Fibroblast of skin of left quadriceps (primary cell): ENCODE measurements around the gene GNPAT.

ENCODE experiments used
- DNase-seq, 2 experiments: peaks; one replicate each; pipeline ENCODE4 v3.0.0-alpha.2; 2013; ENCODE audit warnings: low read depth in 2 of 2

GNPAT gene

DNA sequence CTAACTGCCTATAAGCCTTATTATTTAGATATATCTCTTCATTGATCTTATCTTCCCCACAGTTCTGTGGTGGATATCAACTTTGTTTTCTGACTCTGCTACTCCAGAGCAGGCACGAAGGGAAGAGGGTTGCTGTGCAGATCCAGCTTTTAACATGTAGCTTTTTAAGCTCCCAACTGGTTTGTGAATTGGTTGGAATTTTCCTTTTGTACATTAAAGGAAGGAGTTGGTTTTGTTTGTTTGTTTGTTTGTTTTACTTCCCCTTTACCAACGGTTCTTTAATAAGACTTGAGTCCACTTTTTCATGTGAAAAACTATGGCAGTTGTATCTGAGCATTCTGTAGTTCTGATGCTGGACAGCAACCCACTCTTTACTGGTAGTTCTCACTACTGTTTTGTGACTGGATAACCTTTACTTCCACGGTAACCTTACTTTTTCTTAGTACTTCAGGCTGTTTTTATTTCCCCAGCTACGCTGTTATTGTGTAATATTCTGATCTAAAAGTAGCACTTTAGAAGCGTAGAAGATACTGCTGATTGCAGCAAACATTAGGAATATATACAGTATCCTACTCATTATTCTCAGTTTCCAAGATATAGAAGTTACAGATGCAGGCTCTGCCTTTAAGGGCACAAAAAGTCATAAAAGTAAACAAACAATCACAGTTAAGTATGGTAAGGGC lies 1.6 kb downstream of the GNPAT start:
- DNase-seq: no peak

DNA sequence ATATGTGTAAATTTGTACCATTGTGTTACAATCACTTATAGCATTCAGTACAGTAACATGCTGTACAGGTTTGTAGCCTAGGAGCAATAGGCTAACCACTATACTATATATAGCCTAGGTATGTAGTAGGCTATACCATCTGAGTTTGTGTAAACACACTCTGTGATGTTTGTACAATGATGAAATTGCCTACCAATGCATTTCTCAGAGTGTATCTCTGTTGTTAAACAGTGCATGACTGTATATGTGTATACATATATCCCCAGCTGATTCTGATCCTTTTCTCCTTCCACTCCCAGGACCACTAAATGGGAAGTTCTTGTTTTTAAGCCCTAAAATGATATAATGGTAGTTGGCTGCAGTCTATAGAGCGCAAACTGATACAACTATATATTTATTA lies 7.8 kb downstream of the GNPAT start:
- no peak for DNase-seq

DNA sequence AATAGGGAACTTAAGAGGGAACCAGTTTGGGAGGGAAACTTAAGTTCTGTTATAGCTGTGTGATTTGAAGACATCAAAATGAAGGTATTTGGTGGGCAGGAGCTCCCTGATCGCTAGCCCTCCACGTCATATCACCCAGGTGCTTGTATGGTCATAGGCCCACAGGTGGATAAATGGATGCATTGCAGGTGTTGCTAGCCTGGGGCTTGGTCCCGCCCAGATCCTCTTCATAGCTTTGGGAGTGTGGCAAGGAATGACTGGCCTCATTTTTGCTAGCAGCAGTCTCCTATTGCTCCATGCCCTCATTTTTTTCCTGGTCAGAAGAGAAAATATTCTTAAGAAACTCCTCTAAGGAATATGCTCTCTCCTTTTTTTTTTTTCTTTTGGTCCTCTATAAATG lies 11.3 kb downstream of the GNPAT start:
- no peak for DNase-seq

DNA sequence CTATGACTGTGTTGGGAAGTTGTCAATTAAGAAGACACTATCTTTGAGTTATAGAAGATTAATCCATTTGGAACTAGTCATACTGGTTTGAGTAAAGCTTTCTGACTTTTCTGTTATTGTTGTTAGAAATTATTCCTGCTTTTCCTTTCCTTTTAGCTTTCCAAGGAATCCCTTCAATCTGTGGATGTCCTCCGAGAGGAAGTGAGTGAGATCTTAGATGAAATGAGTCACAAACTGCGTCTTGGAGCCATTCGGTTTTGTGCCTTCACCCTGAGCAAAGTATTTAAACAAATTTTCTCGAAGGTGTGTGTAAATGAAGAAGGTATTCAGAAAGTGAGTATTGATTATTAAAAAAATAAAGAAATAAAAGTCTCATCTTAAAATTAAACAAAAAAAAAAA lies 19.3 kb downstream of the GNPAT start:
- no peak for DNase-seq

DNA sequence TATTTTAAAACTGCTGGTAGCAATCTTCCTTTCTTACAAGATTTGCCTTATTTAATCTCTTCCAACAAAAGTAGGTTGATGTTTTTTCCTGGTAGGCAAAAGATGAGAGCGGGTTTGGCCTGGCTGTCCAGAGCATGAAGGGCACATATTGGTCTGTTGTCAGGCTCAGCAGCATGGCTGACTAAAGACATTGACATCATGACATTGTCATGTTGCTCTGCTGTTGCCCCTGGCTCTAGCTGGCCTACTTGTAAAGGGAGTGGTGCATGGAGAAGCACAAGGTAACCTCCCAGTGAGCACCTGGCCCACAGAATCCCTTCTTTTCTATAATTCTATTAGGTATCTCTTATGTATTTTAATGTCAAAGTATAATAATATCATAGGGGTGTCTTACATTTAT lies 23.6 kb downstream of the GNPAT start:
- DNase-seq: no peak

DNA sequence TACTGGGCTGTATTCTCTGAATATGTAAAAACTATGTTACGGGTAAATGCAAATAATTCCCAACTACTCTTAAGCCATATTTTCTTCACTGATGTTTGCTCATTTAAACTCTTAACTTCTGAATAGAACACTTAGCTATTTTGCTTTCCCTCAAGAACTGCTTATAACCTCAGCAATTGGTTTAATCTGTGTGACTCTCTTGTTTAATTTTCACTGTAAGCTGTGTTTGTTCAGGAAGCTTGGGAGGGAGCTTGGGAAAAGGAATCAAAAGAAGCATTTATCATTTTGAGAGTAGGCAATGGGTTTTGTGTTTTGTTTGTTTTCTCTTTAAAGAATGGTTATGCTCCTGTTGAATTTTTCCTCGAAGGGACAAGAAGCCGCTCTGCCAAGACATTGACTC lies 24.4 kb downstream of the GNPAT start:
- DNase-seq: no peak

DNA sequence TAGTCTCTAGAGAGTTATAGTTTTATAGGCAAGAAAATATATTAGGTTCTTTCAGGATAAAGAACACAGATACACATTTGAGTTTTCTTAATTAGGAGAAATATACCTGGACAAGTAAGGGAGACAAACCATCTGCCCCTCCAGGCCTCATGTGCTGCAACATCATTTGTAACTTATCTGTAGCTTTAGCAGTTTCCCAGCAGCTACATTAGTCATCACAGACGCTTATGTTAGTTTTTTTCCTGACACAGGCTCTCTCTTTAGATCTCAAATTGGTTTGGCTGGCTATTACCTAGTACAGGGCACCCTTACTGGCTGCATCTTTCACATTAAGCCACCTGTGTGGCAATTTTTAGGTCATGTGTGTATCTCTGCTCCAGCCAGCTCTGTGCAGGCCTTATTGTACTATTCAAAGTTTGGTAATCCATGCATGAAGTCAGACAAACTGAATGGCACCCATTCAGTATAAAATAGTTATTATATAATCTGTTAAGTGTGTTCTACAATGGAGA lies 25.9 kb downstream of the GNPAT start:
- DNase-seq: no peak

DNA sequence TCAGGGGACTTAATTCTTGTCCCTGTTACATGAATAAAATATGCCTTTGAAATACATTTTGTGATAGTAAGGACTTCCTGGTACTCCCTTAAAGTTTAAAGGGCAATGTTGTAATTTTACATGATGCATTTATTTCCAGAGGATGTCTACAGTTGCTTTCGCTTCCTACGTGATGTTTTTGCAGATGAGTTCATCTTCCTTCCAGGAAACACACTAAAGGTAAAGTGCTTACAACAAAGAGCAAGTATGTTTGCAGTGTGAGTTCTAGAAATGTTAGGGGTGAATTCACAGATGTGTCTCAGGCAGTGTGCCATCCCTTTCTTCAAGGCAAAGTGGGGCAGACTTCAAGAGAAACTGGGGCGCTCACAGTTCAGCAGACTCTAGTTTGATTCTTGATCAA lies 31.2 kb downstream of the GNPAT start:
- DNase-seq: no peak

DNA sequence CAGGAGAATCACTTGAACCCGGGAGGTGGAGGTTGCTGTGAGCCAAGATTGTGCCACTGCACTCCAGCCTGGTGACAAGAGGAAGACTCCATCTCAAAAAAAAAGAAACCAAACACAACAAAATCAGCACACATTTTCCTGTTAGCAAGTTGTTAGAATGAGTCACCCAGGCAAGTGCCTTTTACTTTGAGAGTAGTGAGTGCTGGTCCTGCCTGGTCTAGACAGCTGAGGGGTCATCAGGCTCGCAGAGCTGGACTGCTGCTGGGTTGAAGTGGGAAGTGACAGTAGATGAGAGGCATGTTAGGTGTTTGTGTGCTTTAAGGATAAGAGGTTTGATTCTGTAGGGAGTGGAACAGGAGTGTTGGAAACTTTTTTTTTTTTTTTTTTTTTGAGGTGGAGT lies 31.9 kb downstream of the GNPAT start:
- DNase-seq: no peak

DNA sequence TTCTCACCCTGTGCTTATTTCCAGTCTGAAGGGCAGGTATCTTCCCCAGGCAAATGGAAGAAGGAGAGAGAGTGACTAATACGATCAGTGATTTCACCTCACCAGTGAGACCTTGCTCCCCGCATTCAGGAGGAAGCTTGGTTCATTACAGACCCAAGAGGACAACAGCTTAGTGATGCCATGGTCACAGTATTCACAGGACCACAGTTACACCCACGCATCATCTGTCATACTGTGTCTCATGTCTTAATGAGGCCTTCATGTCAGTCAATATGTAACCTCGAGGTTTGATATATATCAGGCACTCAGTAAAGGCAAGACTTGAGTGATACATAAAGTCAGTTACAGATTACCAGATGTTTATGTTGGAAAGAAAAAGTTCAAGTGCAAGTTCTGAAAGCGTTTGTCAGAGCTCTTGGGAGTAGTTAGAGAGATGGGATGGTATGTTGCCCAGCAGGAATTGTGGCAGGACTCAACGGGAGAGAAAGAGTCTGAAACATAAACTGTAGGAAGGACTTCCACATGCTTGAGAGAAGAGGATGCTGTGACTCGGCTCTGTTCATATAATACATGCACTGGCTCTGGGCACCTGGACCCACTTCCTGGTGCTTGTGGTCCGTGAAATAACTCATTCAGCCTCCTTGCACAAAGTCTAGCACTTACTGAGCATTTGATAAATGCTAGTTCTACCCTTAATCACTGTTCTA lies 33.3 kb downstream of the GNPAT start:
- DNase-seq: no peak

DNA sequence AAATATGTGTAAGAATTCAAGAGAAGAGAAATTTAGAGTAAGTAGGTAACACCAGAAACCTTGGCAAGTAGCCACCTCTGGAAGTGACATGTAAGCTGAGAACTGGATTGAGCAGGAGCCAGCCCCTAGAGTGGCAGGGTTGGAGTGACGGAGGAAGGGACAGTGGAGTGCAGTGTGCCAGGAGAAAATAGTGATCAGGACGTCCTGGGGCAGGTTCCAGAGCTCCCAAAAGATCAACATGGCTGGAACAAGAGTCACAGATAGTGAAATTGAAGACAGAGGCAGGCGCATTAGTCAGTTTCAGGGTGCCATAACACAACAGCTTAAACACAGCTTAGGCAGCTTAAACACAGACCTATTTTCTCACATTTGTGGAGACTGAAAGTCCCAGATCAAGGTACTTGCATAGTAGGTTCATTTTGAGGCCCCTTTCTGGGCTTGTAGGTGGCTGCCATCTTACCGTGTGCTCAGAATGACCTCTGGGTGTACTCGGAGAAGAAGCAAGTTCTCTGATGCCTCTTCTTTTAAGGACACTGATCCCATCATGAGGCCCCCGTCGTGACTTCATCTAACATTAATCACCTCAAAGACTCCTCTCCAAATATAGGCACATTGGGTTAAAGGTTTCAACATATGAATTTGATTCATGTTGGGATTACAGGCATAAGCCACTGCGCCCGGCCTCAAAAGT lies 37.2 kb downstream of the GNPAT start:
- no peak for DNase-seq

DNA sequence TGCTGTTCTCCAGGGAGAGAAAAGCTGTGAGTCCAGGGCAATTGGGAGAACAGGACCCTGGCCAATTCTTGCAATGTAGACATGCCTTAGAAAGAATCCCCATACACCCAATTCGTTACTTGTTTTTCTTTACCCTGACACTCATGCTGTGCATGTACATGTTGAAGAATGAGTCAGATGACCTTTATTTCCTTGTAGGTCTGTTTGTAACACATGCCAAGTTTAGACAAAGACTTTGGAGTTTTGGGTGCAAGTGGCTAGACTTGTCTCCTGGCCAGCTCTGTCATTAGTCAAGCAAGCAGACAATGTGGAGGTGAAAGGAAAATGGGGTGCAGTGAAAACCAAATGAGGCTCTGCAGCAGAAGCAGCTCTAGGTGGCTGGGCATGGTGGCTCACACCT lies 38.1 kb downstream of the GNPAT start:
- no peak for DNase-seq

DNA sequence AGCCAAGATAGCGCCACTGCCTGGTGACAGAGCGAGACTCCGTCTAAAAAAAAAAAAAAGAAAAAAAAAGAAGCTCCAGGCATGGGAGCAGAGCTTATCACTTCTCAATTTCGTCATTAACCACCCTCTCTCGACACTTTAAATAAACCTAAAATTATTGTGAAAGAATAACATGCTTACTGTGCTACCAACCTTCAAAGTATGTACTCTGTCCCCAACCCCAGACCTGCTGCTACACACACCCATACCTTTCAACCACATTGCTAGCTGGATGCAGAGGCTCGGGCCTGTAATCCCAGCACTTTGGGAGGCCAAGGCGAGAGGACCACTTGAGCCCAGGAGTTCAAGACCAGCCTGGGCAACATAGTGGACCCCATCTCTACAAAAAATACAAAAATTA lies 38.7 kb downstream of the GNPAT start:
- DNase-seq: no peak

DNA sequence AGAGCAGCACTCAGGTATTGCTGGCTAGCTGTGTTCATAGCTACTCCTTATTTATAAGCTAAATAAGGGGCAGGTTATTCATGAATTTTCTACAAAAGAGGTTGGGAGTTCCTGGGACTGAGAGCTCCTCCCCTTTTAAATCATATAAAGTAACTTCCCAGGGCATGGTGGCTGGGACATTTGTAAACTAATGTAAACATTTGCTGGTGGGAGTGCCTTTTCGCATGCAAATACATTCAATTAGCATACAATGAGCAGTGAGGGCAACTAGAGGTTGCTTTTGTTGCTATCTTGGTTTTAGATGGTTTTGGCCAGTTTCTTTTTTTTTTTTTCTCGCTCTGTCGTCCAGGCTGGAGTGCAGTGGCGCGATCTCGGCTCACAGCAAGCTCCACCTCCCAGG lies 43.4 kb downstream of the GNPAT start:
- no peak for DNase-seq

DNA sequence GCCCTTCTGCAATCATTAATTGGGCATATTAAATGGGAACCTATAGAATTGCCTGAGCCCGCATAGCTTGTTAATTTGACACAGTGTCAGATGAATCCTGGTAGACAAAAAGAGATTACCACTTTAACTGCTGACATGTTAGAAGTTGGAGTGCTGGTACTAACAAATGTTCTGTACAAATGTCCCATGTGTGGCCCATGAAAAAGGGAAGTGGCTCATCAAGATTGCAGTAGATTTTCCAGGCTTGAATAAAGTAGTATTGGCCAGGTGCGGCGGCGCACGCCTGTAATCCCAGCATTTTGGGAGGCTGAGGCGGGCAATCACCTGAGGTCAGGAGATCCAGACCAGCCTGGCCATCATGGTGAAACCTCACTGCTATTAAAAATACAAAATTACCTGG lies 45.6 kb downstream of the GNPAT start:
- DNase-seq: no peak

DNA sequence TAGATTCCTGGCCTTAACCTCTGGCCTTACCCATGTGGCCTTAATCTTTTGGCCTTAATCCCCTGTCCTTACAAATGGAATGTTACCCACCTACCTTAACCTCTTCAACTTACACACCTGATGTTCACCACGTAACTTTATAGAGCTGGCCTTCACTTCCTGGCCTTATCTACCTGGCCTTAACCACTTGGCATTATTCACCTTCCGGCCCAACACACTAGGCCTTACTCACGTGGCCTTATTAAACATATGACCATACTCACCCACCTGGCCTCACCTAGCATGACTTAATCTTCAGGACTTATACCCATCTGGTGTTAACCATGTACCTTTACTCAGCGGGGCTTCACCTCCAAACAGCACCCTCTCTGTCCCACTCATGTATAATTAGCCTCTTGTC lies 54.9 kb downstream of the GNPAT start:
- no peak for DNase-seq

DNA sequence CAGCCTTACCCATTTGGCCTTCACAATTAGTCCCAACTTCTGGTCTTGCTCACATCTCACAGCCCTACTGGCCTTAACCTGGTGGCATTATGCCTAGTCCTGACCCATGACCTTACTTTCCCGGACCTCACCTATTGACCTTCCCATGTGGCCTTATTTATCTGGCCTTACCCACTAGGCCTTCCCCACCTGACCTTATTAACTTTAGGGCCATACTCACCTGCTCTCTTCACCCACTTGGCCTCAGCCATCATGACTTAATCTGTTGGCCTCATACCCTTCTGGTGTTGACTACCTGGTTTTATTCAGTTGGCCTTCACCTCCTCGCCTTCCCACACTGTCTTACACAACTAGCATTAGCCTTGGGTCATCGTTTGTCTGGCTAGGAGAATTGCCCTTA lies 61.0 kb downstream of the GNPAT start:
- DNase-seq: no peak

DNA sequence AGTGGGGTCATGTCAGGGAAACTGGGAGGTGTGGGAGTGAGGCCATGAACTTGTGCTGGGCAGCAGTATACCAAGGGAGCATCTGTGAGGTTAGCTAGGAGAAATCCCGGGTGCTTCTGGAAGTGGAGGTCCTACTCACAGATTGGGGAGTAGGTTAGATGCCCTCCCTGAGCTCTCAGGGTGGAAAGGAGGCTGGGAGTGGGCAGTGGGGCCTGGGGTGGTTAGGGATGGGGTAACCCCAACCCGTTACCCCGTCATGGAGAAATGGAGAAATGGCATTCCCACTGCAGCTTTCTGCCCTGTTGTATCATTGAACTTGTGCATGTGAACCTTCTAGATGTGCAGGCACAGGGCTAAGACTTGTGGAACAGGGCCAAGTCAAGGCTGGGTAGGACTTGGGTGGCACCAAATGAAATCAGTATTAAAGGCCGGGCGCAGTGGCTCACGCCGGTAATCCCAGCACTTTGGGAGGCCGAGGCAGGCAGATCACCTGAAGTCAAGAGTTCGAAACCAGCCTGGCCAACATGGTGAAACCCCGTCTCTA lies 69.5 kb downstream of the GNPAT start:
- no peak for DNase-seq

DNA sequence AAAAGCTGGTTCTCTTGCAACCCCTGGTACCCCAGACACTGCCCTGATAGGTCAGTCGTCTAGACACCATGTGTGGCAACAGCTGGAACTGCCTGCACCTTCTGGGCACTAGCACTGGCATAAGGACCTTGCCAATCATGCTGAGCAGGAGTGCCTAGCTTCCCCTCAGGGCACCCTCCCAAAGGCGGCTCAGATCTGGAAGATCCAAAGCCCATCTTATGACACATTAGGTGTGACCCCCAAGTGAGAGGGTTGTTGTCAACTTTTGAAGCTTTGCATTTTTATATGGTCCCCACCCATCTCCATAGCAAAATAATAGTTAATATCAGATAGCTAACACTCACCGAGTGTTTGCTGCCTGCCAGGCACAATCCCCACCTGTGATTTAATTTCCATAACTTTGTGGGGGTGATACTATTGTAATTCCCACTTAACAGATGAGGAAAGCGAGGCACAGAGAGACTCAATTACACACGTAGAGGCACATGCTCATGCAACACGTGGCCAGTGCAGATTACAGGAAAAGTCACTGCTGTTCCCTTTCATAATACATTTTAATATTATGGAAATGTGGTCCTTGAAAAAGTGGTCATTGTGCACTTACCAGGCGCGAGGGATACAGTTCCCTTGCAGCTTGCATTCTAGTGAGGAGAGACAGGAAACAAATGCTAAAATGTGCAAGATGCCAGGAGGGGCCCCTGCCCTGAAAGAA lies 70.9 kb downstream of the GNPAT start:
- DNase-seq: no peak

DNA sequence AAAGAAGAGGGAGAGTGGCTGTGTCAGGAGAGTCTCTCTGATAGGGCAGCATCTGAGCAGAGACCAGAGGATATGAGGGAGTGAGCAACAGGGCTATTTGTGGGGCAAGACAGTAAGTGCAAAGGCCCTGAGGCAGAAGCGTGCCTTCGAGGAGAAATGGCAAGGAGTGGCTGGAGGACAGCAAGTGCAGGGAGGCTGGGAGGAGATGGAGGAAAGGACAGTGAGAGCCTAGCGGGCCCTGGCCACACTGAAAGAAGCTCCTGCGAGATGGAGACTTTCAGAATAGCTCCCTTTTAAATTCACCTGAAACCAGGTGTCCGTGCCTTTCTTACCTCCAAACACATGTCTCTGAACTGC lies 71.4 kb downstream of the GNPAT start:
- no peak for DNase-seq

DNA sequence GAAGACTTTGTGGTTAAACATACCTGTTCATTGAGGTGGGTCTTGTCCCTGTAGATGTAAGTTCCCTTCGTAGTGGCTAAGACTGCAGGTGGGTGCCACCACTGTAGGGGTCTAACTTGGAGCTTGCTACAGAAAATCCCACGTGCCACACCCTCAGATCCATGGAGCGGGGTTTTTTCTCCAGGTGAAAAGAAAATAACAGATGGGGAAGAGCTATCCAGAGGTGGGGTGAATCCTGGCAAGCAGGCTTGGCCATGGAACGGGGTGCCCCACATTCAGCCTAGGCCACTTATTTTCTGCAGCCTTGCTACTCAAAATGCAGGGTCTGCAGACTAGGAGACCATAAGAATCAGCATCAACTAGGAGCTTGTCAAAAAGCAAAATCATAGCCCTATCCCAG lies 72.6 kb downstream of the GNPAT start:
- DNase-seq: no peak

DNA sequence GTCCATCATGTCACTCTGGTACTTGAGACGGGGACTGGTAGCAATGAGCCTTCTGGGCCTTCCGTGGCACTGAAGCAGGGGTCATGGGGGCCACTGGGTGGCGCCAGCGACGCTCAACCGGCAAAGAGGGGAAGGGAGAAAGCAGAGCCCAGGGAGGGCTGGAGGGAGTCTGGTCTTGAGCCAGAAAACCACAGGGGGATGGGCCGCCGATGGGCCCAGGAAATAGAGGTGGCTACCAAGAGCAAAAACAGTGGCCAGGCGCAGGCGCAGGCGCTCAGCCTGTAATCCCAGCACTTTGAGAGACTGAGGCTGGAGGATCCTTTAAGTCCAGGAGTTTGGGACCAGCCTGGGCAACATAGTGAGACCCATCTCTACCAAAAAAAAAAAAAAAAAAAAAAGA lies 74.9 kb downstream of the GNPAT start:
- DNase-seq: peak in 1 of 2 experiments; percentile 1
